Medulla oblongata (tissue), 1 donor: Measurements from ENCODE around the gene GRIP1.
"Not testable (repeated sequence)": the region's sequence is repeated elsewhere in the genome, so short reads cannot be mapped to it uniquely, and the experiment has no call there.

Experiments used
- DNase-seq: peaks from one replicate; pipeline ENCODE4 v3.0.0-alpha.2; 2015; ENCODE audit errors: extremely low spot score

Gene GRIP1

DNA sequence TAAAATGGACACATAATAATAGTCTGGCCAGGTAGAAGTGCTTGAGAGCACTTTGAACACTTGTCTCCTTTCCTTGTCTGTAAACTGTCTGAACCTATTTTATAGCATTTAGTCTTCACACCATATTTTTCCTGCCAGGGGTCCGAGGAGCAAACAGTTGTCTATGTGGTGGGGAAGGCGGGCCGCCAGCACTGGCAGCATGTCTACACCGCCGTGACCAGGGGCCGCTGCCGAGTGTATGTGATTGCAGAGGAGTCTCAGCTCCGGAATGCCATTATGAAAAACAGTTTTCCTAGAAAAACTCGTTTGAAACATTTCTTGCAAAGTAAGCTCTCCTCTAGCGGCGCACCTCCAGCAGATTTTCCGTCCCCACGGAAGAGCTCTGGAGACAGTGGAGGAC, 347.9 kb downstream of the GRIP1 start:
- DNase-seq = no peak

DNA sequence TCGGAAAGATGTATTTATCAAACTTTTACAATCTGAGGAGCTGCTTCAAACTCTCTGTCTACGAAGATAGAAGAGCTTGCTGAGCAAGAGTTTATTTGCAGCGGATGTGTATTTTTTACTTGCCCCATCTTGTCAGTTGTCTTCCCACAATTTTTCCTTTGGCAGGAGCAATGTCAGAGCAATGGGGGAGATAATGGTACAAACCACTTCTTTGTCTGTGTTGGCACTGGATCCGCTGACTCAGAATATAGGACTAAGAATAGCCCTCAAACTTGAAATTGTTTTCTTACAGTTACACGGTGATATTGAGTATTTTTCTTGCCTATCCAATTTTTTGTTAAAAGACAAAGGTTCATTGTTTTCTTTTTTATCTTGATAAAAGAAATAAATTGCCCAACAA, 348.9 kb downstream of the GRIP1 start:
- DNase-seq = peak; percentile 36

- no peak for DNase-seq
Observed at GRCh38 chr12:66323017-66323416, 355.9 kb downstream of the GRIP1 start.

DNA sequence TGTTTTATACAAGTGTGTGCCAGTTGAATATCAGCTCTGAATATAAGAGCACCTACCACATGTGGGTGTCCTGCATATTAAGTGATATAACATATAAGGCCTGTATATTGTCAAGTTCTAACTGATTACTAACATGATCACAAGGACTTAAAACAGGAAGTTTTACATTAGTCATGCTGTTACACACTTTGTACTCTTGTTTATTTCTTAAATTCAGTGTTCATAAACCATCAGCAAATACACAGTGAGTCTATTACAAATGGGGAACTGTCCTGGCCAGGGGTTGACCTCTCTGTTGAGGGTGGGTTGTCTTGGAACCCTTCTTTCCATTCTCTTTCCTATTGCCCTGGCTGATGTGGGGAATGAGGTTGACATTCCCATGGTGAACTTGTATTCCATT, 357.4 kb downstream of the GRIP1 start:
- DNase-seq = no peak

- no peak for DNase-seq
Observed at GRCh38 chr12:66320996-66321395, 357.9 kb downstream of the GRIP1 start.

- DNase-seq = no peak
Observed at GRCh38 chr12:66319266-66319954, 359.5 kb downstream of the GRIP1 start.

GRCh38 chr12:66314278-66314677, 364.6 kb downstream of the GRIP1 start:
- DNase-seq = no peak

- no peak for DNase-seq
Observed at GRCh38 chr12:66312189-66312588, 366.7 kb downstream of the GRIP1 start.

- DNase-seq = no peak
Observed at GRCh38 chr12:66309606-66310005, 369.3 kb downstream of the GRIP1 start.

DNA sequence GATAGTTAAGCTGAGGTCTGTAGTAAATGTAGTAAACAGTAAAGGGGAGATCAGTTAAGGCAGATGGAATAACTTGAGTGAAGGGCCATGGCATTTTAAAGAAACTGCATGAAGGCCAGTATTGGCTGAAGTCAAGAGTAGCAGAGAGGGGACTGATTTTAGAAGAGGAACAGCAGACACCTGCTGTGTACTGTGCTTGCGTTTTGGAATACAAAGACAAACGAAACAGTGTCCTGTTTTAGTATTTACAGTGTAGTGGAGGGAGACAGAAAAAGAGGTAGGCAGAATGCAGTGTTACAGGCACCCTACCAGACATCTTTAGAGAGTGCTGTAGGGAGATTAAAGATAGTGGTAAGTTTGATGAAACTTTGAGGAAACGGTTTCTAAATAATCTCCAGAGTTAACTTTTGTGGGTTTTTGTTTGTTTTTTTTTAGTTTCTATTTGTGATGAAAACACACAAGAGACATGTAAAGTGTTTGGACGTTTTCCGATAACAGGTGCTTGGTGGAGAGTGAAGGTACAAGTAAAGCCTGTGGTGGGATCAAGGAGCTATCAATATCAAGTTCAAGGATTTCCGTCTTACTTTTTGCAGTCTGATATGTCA, 374.5 kb downstream of the GRIP1 start:
- DNase-seq = no peak

GRCh38 chr12:66303316-66303804, 375.5 kb downstream of the GRIP1 start:
- not testable (repeated sequence) for DNase-seq

- DNase-seq = no peak
Observed at GRCh38 chr12:66302827-66303169, 376.1 kb downstream of the GRIP1 start.

GRCh38 chr12:66301944-66302826, 376.7 kb downstream of the GRIP1 start, which contains the start of gene HELB:
Gene HELB, plus strand, starts transcription at chr12:66302493. Its CDS starts 111 bp downstream, at chr12:66302604.
- peak; percentile 98 for DNase-seq

- DNase-seq = no peak
Observed at GRCh38 chr12:66297923-66298322, 381.0 kb downstream of the GRIP1 start.
